ENCODE measurements around the gene ZNRF3.

Gene ZNRF3

GRCh38 chr22:28983788-28984441, 100.5 kb downstream of the ZNRF3 start:
- no peak for DNase-seq (ENCODE audit: low read depth, low spot score)
- CTCF ChIA-PET = interaction anchor here (0.8 kb wide), 1 partner anchor 57 kb away, joined by 4 read pairs; no protein-coding TSS in a partner anchor
- no peak for TF ChIP-seq CTCF (IDR thresholded peaks at IDR 0.05; ENCODE audit: insufficient read depth, low read length, missing control alignments)
- H3K4me3 ChIP-seq (ENCODE audit: low read depth, low read length) = no peak overlapping the region
- POLR2A ChIA-PET = no interaction called here

GRCh38 chr22:28984482-28985158, 101.2 kb downstream of the ZNRF3 start:
- H3K4me3 ChIP-seq (ENCODE audit: low read depth, low read length) = no peak overlapping the region
- POLR2A ChIA-PET = no interaction called here
- CTCF ChIA-PET = no interaction called here
- TF ChIP-seq CTCF (IDR thresholded peaks at IDR 0.05; ENCODE audit: insufficient read depth, low read length, missing control alignments) = no peak
- no peak for DNase-seq (ENCODE audit: low read depth, low spot score)

GRCh38 chr22:28985581-28986290, 102.4 kb downstream of the ZNRF3 start:
- H3K4me3 ChIP-seq (ENCODE audit: low read depth, low read length) = no peak overlapping the region
- ChIA-PET CTCF (no interaction called here), POLR2A (no interaction called here)
- DNase-seq (ENCODE audit: low read depth, low spot score) = no peak
- TF ChIP-seq CTCF (IDR thresholded peaks at IDR 0.05; ENCODE audit: insufficient read depth, low read length, missing control alignments) = no peak

GRCh38 chr22:28986366-28986765, 103.0 kb downstream of the ZNRF3 start:
- H3K4me3 ChIP-seq (ENCODE audit: low read depth, low read length) = no peak overlapping the region
- no peak for TF ChIP-seq CTCF (IDR thresholded peaks at IDR 0.05; ENCODE audit: insufficient read depth, low read length, missing control alignments)
- no peak for DNase-seq (ENCODE audit: low read depth, low spot score)
- CTCF ChIA-PET = no interaction called here
- POLR2A ChIA-PET = no interaction called here

- TF ChIP-seq CTCF (IDR thresholded peaks at IDR 0.05; ENCODE audit: insufficient read depth, low read length, missing control alignments) = no peak
- no peak for DNase-seq (ENCODE audit: low read depth, low spot score)
- ChIA-PET CTCF (interaction anchor here (1.3 kb wide), 1 partner anchor 257 kb away, joined by 3 read pairs; no protein-coding TSS in a partner anchor), POLR2A (no interaction called here)
- no peak overlapping the region for H3K4me3 ChIP-seq (ENCODE audit: low read depth, low read length)
Observed at GRCh38 chr22:28988457-28988856, 105.1 kb downstream of the ZNRF3 start.

GRCh38 chr22:28989035-28989464, 105.7 kb downstream of the ZNRF3 start:
- ChIA-PET POLR2A (no interaction called here), CTCF (interaction anchor here (1.3 kb wide), 1 partner anchor 256 kb away, joined by 3 read pairs; no protein-coding TSS in a partner anchor)
- H3K4me3 ChIP-seq (ENCODE audit: low read depth, low read length) = no peak overlapping the region
- TF ChIP-seq CTCF (IDR thresholded peaks at IDR 0.05; ENCODE audit: insufficient read depth, low read length, missing control alignments) = no peak
- DNase-seq (ENCODE audit: low read depth, low spot score) = no peak
